Vagina (tissue), 2 donors: ENCODE data around the gene CA5A.

Experiments used
- POLR2A ChIP-seq, 2 donors: fragments of 450-650 bp; IDR thresholded peaks; one replicate each; pipeline ENCODE4 v1.6.1; 2017; ENCODE audit warnings: antibody characterized with exemption in 2 of 2, mild to moderate bottlenecking in 2 of 2, moderate library complexity in 2 of 2
- TF ChIP-seq, protein P1 (sequence below), 3 experiments: fragments of 450-650 bp in 2 of 3; fragments of 200-600 bp in 1 of 3; sonication (generic) in 1 of 3; IDR thresholded peaks; one replicate each; pipeline ENCODE4 v1.5.1; 2017 to 2019; ENCODE audit warnings: antibody characterized with exemption in 3 of 3, mild to moderate bottlenecking in 2 of 3, moderate library complexity in 2 of 3

GRCh38 chr16:87948119-87948545, 11.8 kb upstream of the CA5A start:
- TF ChIP-seq POLR2A (IDR thresholded peaks at IDR 0.05), result no peak
- TF ChIP-seq, protein P1, sequence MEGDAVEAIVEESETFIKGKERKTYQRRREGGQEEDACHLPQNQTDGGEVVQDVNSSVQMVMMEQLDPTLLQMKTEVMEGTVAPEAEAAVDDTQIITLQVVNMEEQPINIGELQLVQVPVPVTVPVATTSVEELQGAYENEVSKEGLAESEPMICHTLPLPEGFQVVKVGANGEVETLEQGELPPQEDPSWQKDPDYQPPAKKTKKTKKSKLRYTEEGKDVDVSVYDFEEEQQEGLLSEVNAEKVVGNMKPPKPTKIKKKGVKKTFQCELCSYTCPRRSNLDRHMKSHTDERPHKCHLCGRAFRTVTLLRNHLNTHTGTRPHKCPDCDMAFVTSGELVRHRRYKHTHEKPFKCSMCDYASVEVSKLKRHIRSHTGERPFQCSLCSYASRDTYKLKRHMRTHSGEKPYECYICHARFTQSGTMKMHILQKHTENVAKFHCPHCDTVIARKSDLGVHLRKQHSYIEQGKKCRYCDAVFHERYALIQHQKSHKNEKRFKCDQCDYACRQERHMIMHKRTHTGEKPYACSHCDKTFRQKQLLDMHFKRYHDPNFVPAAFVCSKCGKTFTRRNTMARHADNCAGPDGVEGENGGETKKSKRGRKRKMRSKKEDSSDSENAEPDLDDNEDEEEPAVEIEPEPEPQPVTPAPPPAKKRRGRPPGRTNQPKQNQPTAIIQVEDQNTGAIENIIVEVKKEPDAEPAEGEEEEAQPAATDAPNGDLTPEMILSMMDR (IDR thresholded peaks at IDR 0.05), result no peak
